ENCODE results near the gene COPZ2.

DNA sequence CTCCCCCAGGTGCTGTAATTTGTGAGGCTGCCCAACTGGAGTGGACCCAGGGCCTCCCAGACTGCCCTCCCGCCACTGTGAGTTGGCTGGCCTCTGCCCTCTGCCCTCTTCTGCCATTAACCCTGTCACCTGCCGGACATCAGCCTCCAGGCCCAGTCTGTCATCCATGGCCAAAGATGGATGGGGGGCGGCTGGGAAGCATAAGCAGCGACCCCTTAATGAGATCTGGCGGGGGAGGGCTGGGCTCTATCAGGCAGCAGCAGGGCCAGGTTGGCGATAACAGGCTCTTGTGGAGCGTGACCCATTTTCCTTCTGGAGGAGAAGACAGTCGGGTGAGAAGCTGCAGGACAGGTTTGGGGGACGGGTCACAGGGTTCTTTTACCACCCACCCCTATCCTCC is 41.4 kb downstream of the COPZ2 start:
- TF ChIP-seq, protein P1, sequence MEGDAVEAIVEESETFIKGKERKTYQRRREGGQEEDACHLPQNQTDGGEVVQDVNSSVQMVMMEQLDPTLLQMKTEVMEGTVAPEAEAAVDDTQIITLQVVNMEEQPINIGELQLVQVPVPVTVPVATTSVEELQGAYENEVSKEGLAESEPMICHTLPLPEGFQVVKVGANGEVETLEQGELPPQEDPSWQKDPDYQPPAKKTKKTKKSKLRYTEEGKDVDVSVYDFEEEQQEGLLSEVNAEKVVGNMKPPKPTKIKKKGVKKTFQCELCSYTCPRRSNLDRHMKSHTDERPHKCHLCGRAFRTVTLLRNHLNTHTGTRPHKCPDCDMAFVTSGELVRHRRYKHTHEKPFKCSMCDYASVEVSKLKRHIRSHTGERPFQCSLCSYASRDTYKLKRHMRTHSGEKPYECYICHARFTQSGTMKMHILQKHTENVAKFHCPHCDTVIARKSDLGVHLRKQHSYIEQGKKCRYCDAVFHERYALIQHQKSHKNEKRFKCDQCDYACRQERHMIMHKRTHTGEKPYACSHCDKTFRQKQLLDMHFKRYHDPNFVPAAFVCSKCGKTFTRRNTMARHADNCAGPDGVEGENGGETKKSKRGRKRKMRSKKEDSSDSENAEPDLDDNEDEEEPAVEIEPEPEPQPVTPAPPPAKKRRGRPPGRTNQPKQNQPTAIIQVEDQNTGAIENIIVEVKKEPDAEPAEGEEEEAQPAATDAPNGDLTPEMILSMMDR (IDR thresholded peaks at IDR 0.05), result no peak
- TF ChIP-seq POLR2AphosphoS5 (IDR thresholded peaks at IDR 0.05) (no peak), EP300 (IDR thresholded peaks at IDR 0.05) (no peak)

All from upper lobe of left lung (tissue), 4 donors.